GM19455 (cell line): ENCODE measurements around the gene PARD3B.
A peak's percentile ranks its signal among the peaks of the same experiment; 100 is the strongest.

Experiments used
- ATAC-seq: cut with Tn5 transposase; IDR thresholded peaks from one replicate; pipeline ENCODE4 v1.9.1; 2021; ENCODE audit not compliant: unreplicated experiment

Gene PARD3B

DNA sequence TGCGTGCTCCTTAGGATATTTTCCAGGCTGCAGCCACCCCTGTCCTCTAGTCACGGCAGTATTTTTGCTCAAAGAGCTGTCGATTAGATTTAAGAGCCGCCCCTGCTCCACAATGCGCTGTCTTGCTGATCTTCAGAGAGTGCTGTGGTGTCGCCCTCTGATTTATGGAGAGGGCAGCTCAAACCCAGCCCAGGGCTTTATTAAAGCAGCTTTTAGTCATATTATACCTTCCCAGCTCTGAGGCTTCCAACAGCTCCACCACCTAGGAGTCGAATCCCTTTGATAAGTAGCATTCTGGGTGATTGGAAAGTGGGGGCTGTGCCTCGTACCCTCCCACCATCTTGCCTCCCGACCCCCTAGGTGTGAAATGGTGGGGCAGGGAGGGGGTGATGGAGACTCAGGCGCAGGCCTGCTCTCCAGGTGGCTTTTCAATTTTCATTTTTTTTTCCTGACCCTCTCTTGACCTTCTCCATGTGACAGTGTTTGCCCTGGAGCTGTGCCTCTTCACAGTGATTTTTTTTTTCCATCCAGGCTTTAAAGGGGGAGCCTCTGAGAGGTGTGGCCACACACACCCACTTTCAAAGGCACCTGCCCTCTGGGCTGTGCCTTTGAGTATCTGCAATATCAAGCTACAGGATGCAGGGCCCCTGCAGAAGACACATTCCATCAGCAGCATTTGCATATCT lies 1084.0 kb downstream of the PARD3B start:
- ATAC-seq = no peak

DNA sequence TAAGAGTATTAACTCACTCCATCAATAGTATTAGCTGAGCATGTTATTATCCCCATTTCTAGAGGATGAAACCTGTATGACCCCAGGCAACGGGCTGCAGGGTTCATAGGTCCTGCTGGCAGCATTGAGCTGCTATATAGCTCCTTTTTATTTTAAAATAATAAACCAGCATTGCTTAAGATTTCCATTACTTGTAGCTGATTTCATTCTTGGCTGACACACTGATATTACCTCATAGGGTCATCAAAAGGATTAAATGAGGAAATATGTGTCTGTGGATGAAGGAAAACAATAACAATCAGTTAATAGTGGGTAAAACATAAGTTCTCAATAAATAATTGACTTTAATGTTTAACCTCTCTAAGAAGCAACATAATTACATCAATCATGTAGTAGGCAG lies 1088.7 kb downstream of the PARD3B start:
- ATAC-seq = no peak

DNA sequence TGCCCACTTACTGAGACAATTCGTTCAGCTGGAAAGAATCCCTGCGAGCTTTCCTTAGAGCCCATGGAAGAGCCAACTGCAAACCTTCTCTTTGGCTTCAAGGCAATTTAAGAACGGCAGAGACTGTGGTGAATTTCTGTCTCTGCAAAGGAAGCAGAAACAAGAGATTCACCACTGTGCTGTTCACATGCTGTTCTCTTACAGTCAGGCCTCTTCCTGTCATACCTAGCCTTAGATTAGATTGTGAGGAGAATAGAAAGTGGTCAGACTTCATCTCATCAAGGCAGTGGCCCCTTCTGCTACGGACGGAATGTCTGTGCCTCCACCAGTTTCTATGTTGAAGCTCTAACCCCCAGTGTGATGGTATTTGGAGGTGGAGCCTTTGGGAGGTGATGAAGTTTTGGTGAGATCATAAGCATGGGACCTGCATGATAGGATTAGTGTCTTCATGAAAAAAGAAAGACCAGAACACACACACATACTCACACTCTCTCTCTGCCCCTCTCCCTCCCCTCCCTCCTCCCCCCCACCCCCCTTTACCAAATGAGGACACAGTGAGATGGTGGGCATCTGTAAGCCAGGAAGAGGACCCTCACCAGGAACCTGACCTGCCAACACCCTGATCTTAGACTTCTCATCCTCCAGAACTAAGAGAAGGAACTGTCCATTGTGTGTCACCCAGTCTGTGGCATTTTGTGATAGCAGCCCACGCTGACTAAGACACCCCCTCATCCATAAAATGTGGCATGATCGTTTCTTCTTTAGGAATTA lies 1091.5 kb downstream of the PARD3B start:
- no peak for ATAC-seq

DNA sequence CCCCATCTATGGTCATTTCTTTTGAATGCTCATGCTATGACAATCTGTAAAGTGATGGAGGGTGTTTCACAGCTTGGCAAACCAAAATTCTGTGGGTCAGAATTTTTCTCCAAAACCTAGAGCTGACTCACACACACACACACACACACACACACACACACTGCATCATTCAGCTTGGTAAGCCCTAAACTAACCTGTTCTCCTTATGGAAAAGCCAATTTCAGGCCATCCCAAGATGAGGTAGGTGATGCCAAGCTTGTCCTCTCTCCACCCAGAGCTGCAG lies 1092.0 kb downstream of the PARD3B start:
- ATAC-seq = no peak

DNA sequence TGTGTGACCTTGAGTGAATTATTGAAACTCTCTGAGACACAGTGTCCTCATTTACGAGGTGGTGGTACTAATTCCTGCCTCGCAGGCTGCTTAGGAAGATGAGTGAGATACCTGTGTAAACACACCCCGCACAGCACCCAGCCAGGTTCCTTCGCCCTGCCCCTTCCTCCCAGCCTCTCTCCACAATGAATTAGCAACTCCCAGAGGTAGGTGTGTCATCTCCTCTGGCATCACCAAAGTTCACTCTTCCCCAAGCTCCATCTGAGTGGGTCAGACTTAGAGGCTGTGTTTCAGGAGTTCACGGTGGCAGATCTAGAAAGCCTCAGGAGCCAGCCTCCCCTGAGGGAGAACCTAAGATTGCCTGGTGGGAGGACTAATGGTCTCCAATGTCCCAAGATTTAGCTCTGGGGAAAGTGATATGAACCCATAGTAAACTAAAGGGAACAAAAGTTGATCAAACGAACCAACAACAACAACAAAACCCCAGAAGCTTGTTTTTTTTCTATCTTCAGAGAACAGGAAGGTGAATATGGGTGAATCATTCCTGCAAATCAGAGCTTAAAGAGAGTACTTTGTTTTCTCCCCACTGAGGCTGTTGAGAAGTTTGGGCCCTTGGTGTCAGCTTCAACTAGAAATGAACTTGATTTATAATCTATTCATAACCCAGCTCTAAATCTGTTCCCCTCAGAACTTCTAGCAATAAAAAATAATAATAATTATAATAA lies 1092.7 kb downstream of the PARD3B start:
- no peak for ATAC-seq

DNA sequence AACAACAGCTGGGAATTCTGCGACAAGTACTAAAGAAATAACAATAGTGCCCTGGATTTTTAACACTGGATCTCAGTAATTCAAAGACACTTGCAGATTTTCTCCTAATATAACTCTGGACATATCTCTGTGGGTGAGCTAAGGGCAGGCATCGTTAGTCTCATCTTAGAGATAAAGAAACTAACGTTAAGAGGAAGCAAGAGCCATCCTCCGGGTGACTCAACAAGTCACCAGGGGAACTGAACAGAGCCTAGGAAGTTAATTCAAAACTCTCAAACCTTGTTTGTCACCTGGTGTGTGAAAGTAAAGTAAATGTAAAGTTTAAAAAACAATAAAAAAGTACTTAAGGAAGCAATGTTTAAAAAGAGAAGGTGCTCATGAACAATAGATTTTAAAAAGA lies 1095.4 kb downstream of the PARD3B start:
- no peak for ATAC-seq

DNA sequence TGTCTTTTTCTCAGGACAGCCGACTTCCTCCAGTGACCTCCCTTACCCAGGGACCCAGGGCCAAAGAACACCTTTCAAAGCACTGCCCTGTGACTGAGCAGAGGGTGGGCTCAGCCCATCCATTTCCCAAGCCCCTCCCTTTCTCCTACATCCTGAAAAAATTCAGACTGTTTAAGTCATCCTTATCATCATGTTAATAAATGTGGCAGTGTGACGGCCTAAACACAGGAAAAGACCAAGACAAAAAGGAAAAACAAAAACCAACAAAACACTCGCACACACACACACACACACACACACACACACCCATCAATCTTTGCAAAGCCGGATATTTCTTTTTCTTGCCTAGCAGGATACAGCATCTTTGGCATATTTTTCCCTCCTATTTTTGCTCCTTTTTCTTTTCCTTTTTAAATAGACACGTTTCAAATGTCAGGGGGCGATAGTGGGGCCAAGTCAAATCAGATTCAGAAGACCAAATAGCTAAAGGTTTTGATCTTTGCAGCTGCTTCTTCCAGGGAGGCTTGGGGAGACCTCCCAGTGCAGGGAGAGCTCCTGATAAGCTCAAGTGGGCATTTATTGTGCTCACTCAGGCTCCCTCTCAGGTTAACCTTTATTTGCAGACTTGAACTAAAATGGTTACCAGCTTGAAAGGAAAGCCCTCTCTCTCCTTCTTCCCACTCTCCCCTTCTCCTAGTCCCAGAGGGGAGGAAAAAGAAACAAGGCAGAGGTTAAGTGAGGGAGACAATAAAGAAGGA lies 1097.5 kb downstream of the PARD3B start:
- ATAC-seq = no peak

DNA sequence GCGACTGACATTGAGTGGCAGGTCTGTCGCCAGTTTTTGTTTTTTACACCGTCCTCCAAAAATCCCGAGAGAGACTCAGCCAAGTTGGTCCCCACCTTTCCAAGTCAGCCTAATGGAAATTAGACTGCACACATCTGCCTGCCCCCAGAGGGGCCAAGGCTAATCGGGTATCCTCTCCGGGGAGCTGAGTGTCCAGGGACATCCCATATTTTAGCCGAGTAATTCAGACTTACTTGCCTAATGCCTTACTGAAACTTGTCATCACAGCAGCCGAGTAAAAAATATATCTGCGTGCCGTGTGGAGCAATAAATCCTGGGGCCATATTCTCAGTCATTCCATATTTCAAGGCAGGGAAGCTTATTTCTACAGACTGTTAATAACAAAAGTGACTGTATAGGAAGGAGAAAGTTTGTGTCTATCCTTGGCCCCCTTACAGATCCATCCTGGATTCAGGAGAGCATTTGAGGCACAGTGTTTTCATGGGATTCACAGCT lies 1098.2 kb downstream of the PARD3B start:
- no peak for ATAC-seq

DNA sequence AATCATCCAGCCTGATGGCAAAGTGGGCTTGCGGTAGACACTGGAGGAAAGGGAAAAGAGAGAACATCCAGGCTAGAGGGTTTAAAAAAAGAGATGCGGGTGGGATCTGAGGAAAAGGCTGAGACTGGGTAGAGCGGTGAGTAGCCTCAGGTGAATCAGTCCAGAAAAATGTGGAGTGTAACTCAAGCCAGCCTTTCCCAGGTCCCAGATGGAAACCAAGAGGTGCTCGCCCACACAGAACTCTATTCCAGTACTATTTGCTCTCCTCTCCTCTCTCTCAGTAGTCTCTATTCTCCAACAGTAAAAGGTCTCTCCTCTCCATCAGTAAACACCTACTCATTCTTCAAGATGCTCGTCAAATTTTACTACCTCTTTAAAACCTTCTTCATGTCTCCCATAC lies 1098.7 kb downstream of the PARD3B start:
- ATAC-seq = no peak

DNA sequence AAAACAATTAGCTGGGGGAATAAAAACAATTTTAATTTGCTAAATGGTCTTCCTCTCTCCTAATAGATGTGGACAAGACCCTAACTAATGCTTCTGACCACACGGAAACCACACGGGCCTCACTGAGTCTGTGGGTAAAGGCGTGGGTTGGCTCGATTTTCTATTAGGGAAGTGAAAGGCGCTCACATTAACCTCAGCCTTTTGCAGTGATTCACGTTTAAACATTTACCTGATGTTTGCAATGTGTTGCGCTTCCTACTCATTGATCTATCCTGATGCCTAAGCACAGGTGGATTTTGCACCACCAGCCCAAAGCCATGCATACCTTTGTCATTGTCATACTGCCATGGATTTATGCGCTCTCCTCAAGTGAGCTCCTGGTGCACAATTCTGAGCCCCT lies 1101.4 kb downstream of the PARD3B start:
- ATAC-seq = peak; percentile 99

DNA sequence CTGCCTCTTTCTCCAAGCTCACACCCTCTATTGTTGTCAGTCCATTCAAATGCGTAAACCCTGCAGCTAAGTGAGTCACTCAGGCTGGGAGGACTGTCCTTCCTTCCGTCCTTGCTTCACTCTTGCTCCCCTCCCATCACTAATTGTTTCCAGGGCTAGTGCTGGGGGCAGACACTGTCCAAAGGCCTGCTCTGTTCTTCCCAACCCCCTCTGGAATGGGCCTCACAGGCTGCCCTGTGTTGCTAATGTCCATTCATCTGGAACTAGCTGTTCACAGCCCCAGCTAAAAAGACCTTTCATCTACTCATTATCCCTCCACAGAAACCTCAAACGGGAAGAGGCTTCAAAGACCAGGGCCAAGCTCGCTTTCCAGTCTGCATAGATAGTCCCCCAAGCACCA lies 1105.2 kb downstream of the PARD3B start:
- no peak for ATAC-seq

DNA sequence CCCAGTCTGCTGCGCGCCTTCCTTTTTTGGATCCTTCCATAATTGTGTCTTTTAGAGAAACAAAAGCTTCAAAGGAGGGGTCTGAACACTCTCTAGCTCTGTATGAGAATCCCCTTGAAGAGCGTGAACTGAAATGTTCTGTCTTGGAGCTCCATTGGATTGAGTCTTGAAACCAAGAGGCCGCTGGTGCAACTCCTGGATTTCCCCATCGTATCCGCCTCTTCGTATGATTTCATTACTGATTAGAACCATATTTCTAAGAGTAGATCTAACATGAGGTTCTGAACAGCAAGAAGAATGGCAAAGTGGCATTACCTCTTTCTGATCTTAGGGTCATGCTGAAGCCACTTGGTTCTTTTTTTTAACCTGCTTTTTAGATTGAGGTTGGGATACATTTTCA lies 1105.7 kb downstream of the PARD3B start:
- no peak for ATAC-seq

DNA sequence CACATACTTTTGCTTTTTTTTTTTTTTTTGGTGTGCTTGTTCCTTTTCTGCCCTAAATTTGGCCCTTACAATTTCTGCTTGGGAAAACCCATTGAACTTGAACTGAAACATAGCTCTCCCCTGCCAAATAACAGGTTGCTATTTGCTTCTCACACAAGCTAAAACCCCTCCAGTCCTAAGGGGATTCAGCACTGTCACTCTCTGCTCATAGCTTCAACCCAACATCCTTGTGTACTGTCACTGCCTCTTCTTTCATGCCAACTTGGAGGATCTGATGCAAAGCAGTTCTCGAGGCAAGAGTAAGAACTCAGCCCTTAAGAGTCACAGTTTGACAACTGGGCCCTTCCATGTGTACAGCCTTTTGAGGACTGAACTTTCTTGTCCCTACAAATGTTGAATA lies 1106.4 kb downstream of the PARD3B start:
- ATAC-seq = no peak

DNA sequence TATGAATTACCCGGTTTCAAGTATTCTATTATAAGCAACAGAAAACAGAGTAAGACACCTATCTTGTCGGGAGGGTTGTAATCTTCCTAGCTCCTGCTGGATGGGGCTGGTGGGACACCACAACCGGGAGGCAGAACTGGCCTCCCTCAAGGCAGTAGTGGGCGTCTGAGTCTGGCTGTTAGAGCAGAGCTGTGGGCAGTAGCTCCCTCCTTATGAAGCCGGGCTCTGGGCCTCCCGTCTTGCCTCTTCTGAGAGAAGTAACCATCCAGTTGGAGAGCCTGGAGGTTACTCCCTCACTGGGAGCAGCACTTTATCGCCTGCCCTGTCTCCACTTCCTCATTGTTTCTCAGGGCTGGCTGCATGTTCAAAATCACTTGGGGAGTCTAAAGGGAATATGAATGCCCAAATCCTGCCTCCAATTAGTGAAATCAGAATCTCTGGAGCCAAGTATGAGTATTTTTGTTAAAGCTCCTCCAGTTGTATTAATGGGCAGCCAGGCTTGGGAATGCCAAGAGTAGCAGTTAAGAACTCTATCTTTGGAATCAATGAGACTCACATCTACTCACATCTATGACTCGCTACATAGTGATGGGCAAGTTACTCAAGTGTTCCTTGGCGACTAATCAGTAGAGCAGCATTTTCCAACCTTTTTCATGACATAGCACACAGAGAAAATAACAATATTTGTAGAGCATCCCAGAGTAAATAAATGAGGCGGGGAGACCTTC lies 1109.8 kb downstream of the PARD3B start:
- no peak for ATAC-seq

DNA sequence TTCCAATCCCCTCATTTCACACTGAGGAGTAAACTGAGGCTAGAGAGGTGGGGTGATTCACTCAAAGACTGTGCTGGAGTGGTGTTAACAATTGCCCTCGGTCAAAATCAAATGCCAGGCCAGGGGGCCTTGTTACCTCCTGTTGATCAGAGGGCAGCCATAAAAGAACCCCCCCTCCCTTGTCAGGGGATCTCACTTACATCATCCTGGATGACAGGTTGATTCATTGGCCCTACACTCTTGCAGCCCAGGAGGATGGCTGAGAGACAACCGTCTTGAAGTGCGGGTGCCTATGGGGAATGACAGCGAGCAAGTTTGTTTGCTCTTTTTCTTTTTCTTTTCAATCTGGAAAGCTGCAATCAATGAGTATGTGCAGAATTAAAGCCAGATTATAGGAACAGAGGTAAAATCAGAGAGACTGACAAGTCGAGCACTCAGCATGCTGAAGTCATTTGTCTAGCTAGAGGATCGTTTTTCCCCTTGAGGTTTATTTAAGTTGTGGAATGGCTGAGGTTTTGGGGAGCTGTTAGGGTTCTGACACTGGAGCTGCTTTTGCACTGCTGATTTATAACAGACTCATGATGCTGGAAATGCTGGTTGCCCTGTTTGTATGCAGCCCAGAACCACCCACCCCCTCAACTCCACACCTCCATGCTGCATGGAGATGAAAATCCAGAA lies 1110.6 kb downstream of the PARD3B start:
- ATAC-seq = no peak

DNA sequence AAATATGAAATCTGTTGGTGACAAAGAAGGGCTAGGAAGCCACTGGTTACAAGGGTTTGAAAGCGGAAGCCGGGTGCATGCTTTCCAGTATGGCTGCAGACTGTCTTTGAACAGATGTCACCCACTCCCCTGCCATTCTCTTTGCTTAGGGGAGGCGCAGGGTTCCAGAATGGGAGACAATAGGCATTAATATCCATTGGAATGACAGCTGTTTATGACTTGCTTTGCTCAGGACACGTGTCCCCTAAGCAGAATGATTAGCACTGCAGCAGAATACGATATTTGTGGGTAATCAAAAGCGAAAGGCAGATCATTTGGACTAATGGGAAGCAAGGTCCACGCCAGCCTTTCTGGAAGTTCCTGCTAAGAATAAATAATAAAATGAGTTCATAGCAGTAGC lies 1111.2 kb downstream of the PARD3B start:
- no peak for ATAC-seq

DNA sequence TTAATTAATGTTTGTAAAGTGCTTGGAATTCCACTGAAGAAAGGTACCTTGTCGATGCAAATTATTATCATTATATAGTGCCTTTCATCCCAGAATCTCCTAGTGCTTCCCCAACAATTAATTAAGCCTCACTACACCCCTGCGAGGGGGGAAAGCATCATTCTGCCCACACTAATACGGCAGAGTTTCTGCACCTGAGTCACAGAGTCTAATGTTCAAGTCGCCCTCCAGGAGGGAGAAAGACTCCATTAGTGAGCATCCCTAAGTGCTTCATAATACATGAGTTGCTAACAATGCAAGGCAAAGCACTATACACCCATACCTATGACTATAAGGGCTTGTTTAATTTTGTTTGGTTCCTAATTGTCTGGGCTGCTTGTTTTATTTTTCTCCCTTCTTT lies 1111.7 kb downstream of the PARD3B start:
- ATAC-seq = no peak

DNA sequence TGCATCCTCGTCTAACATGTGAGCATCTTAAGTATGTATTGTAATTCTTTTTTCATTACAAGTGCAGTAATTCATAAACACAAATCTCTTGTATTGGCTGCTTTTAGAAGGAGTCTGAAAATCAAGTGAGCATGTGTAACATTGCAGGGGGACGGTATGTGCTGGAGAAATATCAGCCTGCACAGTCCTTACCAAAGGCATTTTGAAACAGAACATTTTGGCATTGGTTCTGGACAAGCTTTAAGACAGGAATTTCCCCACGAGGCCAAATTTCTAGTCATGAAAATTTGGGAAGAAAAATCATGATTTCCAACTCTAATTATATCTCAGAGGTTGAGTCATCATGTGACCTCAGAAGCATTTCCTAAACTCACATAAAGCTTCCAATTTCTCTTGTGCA lies 1112.3 kb downstream of the PARD3B start:
- ATAC-seq = no peak

DNA sequence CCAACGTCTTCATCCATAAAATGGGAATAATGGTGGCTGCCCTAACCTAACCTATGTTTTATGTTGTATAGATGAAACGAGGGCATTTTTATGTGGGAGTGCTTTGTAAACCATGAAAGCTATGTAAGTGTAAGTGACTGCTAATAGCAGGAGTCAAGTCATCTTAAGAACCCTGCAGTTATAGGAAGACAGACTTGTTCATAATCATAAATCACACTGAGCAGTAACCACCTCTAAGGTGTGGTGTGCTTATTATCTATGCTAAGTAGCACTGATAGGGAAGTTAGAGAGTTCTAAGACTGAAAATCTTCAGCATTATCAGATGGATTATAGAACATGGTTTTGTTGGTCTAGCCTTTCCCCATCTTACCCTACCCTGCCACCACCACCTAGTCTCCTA lies 1112.8 kb downstream of the PARD3B start:
- ATAC-seq = no peak

DNA sequence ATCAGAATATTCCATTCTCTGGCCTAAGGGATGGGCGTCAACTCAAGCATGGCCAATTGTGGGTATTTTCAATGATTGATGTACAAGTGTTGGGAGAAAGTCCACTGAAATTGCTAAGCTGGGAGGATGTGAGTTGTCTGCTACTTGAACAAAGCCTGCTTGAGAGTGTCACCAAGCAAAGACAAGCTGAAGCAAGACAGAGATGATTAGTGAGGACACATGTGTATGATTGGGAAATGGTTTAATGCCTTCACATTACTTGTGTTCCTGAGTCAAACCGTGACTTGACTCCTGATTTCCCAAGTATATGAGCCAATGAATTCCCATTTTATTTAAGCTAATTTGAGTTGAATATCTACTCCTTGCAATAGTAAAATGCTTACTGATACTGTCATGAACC lies 1113.3 kb downstream of the PARD3B start:
- ATAC-seq = no peak
